NB4 (cell line): ENCODE results near the gene TMBIM6.

ENCODE experiments used
- TF ChIP-seq, protein P1 (sequence below): IDR thresholded peaks from one replicate; pipeline ENCODE4 v1.5.1; 2012; ENCODE audit warnings: low read depth, low read length
- TF ChIP-seq, protein P2 (sequence below): IDR thresholded peaks from 2 replicates; pipeline ENCODE4 v1.6.1; 2011; ENCODE audit warnings: low read depth, low read length

GRCh38 chr12:49794021-49794420 lies 52.7 kb downstream of the TMBIM6 start:
- TF ChIP-seq, protein P1, sequence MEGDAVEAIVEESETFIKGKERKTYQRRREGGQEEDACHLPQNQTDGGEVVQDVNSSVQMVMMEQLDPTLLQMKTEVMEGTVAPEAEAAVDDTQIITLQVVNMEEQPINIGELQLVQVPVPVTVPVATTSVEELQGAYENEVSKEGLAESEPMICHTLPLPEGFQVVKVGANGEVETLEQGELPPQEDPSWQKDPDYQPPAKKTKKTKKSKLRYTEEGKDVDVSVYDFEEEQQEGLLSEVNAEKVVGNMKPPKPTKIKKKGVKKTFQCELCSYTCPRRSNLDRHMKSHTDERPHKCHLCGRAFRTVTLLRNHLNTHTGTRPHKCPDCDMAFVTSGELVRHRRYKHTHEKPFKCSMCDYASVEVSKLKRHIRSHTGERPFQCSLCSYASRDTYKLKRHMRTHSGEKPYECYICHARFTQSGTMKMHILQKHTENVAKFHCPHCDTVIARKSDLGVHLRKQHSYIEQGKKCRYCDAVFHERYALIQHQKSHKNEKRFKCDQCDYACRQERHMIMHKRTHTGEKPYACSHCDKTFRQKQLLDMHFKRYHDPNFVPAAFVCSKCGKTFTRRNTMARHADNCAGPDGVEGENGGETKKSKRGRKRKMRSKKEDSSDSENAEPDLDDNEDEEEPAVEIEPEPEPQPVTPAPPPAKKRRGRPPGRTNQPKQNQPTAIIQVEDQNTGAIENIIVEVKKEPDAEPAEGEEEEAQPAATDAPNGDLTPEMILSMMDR = no peak
- TF ChIP-seq, protein P2, sequence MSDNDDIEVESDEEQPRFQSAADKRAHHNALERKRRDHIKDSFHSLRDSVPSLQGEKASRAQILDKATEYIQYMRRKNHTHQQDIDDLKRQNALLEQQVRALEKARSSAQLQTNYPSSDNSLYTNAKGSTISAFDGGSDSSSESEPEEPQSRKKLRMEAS = no peak
